Ovary (tissue), 3 donors: Measurements from ENCODE around the gene MBNL2.

Source experiments
- CTCF ChIP-seq, 3 donors: fragments of 450-650 bp in 2 of 3; fragments of 200-600 bp in 1 of 3; IDR thresholded peaks; one replicate each; pipeline versions ENCODE4 v1.5.1 to v1.8.0; 2016 to 2022; ENCODE audit warnings: antibody characterized with exemption in 3 of 3, mild to moderate bottlenecking in 1 of 3
- POLR2A ChIP-seq: fragments of 450-650 bp; IDR thresholded peaks from one replicate; pipeline ENCODE4 v1.6.1; 2017; ENCODE audit warnings: antibody characterized with exemption, mild to moderate bottlenecking, moderate library complexity
- donor health status: DM: no; HTN: no; CAD: no.

- no peak for TF ChIP-seq CTCF (IDR thresholded peaks at IDR 0.05)
- no peak for TF ChIP-seq POLR2A
Observed at GRCh38 chr13:97259798-97260714, 37.9 kb downstream of the MBNL2 start.
